Measurements from ENCODE around the gene DAPP1. TPM values are rescaled to one million over a fixed set of nuclear protein-coding genes. Genes with fewer than 3 reads are reported as not detected.

Gene DAPP1
- total and polyA plus RNA-seq, 2 of the 8 experiments (the other 6 are each of a cell fraction or from before 2014, with no cell fraction given): not detected

DNA sequence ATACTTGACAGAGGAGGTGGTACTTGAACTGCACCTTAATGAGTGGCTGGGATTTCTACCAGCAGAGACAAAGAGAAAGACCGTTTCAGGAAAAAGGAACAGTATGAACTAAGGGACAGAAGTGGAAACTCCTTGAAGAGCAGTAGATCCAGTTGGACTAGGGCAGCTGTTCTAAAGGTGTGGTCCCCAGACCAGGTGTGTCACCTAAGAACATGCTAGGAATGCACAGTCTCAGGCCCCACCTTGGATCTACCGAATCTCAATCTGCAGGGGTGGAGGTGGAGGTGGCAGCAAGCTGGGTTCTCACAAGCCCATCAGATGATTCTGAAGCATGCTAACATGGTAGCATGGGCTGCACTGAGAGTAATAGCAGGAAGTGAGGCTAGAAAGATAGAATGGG lies 22.3 kb downstream of the DAPP1 start (continued):
- no peak for TF ChIP-seq CTBP2 (IDR thresholded peaks at IDR 0.05; ENCODE audit: borderline replicate concordance, insufficient read depth, insufficient read length, low read length)
- TF ChIP-seq NANOG (IDR thresholded peaks at IDR 0.05; ENCODE audit: insufficient read depth, low read depth, low read length, poor library complexity, severe bottlenecking): no peak
- no peak for TF ChIP-seq SP4 (IDR thresholded peaks at IDR 0.05; ENCODE audit: low read length)
- no peak for TF ChIP-seq RNF2 (IDR thresholded peaks at IDR 0.05; ENCODE audit: borderline replicate concordance, low read depth, low read length, missing control alignments, poor library complexity, severe bottlenecking)
- no peak for TF ChIP-seq KDM1A (IDR thresholded peaks at IDR 0.05; ENCODE audit: borderline replicate concordance, low read length)
- no peak for TF ChIP-seq EP300 (IDR thresholded peaks at IDR 0.05; ENCODE audit: borderline replicate concordance in 1 of 2, low read depth in 2 of 2, low read length in 2 of 2)
- TF ChIP-seq YY1 (IDR thresholded peaks at IDR 0.05; ENCODE audit: low read depth, low read length): no peak
- TF ChIP-seq SRF (IDR thresholded peaks at IDR 0.05; ENCODE audit: low read depth, low read length): no peak

Data from H1 (cell line).